ENCODE measurements around the gene DSCAML1.

The DSCAML1 gene

DNA sequence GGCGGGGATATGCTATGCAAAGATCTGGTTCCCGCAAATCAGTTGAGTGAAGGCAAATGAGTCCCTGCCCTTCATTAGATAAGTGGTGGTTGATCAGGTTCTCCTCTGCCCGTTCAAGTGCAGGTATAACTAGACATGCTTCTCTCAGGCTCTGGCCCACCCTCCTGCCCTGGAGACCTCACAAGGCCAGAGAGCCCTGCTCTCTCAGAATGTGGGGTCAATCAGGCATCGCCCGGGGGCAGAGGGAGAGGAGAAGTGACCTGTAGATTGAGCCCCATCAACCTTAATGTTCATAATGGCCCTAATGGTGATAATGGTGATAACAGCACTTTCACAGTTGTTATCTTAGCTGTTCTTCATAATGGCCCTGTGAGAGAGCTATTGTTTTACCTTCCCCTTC, 224.3 kb downstream of the DSCAML1 start:
- H3K18ac ChIP-seq (ENCODE audit: low read length) = no peak overlapping the region
- no peak for DNase-seq (ENCODE audit: low spot score)
- no peak overlapping the region for H3K4ac ChIP-seq (ENCODE audit: low read length)
- H2AFZ ChIP-seq (ENCODE audit: low read length) = no peak overlapping the region
- no peaks in the 10 kb centered on the region for H3K4me1 ChIP-seq (ENCODE audit: control insufficient read depth in 2 of 2, insufficient read depth in 1 of 2, low read depth in 1 of 2, low read length in 2 of 2)
- H3K23ac ChIP-seq (ENCODE audit: low read depth, low read length, poor library complexity) = no peak overlapping the region
- H3K27ac ChIP-seq (replicated peaks; ENCODE audit: low read length) = no peak overlapping the region
- no peak overlapping the region for H2BK12ac ChIP-seq (ENCODE audit: low read length)
- H3K4me2 ChIP-seq (ENCODE audit: insufficient read depth, low read length, poor library complexity, severe bottlenecking) = no peak overlapping the region
- H2BK15ac ChIP-seq (ENCODE audit: low read length) = no peak overlapping the region
- H3K27me3 ChIP-seq (ENCODE audit: control insufficient read depth in 3 of 3, insufficient read depth in 3 of 3, low read depth in 1 of 3, low read length in 3 of 3) = peaks cover 0 to 13% (median 0%) of the 10 kb centered on the region in 3 experiments
- H3K4me3 ChIP-seq (ENCODE audit: low read length in 2 of 2) = no peak overlapping the region
- H4K91ac ChIP-seq (ENCODE audit: low read depth, low read length, poor library complexity) = no peak overlapping the region
- WGBS, 2 donors (ENCODE audit: extremely low coverage in 2 of 2, insufficient read length in 2 of 2, insufficient replicate concordance in 1 of 2) = no CpG with 5 or more reads among the region's 5 CpGs
- H2AK5ac ChIP-seq (ENCODE audit: low read depth, low read length) = no peak overlapping the region
- no peak overlapping the region for H2BK5ac ChIP-seq (ENCODE audit: low read length)
- H3K36me3 ChIP-seq (replicated peaks in 1 of 2; ENCODE audit: control insufficient read depth in 2 of 2, insufficient read depth in 2 of 2, low read length in 2 of 2) = no peaks in the 10 kb centered on the region
- no peaks in the 10 kb centered on the region for H3K9me3 ChIP-seq (replicated peaks in 1 of 2; ENCODE audit: control insufficient read depth in 2 of 2, insufficient read depth in 1 of 2, low read depth in 1 of 2, low read length in 2 of 2)
- no peak overlapping the region for H3K9ac ChIP-seq (ENCODE audit: low read depth, low read length, poor library complexity)
- H3K79me1 ChIP-seq (ENCODE audit: low read depth, low read length) = no peaks in the 10 kb centered on the region
- H4K8ac ChIP-seq (ENCODE audit: low read depth, low read length) = no peak overlapping the region
- no peak overlapping the region for H3K14ac ChIP-seq (ENCODE audit: low read length)
- H2BK120ac ChIP-seq (ENCODE audit: low read depth, low read length) = no peak overlapping the region

DNA sequence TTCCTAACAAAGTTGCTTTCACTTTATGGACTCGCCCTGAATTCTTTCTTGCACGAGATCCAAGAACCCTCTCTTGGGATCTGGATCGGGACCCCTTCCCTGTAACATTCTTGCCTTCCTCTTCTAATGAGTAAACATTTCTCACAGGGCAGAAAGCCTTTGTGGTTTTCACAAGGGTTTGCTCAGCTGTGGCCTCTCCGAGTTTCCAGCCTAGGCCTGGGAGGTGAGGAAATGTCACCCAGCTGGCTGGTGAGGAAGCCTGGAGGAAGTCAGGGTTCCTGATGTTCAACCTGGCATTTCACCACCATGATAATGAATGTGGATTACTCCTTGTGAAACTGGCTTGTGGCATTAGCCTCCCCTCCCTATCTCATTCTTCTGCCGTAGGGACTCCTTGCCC, 224.9 kb downstream of the DSCAML1 start:
- no peaks in the 10 kb centered on the region for H3K4me1 ChIP-seq (ENCODE audit: control insufficient read depth in 2 of 2, insufficient read depth in 1 of 2, low read depth in 1 of 2, low read length in 2 of 2)
- no peak overlapping the region for H2BK120ac ChIP-seq (ENCODE audit: low read depth, low read length)
- H3K27ac ChIP-seq (replicated peaks; ENCODE audit: low read length) = no peak overlapping the region
- peaks cover 0 to 13% (median 0%) of the 10 kb centered on the region in 3 experiments for H3K27me3 ChIP-seq (ENCODE audit: control insufficient read depth in 3 of 3, insufficient read depth in 3 of 3, low read depth in 1 of 3, low read length in 3 of 3)
- H3K9ac ChIP-seq (ENCODE audit: low read depth, low read length, poor library complexity) = no peak overlapping the region
- no peak overlapping the region for H4K91ac ChIP-seq (ENCODE audit: low read depth, low read length, poor library complexity)
- no peak overlapping the region for H3K23ac ChIP-seq (ENCODE audit: low read depth, low read length, poor library complexity)
- no peak overlapping the region for H2AK5ac ChIP-seq (ENCODE audit: low read depth, low read length)
- DNase-seq (ENCODE audit: low spot score) = no peak
- no peak overlapping the region for H3K4me2 ChIP-seq (ENCODE audit: insufficient read depth, low read length, poor library complexity, severe bottlenecking)
- H3K14ac ChIP-seq (ENCODE audit: low read length) = no peak overlapping the region
- no CpG with 5 or more reads among the region's 5 CpGs for WGBS, 2 donors (ENCODE audit: extremely low coverage in 2 of 2, insufficient read length in 2 of 2, insufficient replicate concordance in 1 of 2)
- H3K4ac ChIP-seq (ENCODE audit: low read length) = no peak overlapping the region
- H2BK5ac ChIP-seq (ENCODE audit: low read length) = no peak overlapping the region
- H2BK15ac ChIP-seq (ENCODE audit: low read length) = no peak overlapping the region
- H3K18ac ChIP-seq (ENCODE audit: low read length) = no peak overlapping the region
- no peak overlapping the region for H4K8ac ChIP-seq (ENCODE audit: low read depth, low read length)
- H3K9me3 ChIP-seq (replicated peaks in 1 of 2; ENCODE audit: control insufficient read depth in 2 of 2, insufficient read depth in 1 of 2, low read depth in 1 of 2, low read length in 2 of 2) = no peaks in the 10 kb centered on the region
- H2AFZ ChIP-seq (ENCODE audit: low read length) = no peak overlapping the region
- H2BK12ac ChIP-seq (ENCODE audit: low read length) = no peak overlapping the region
- H3K79me1 ChIP-seq (ENCODE audit: low read depth, low read length) = no peaks in the 10 kb centered on the region
- no peaks in the 10 kb centered on the region for H3K36me3 ChIP-seq (replicated peaks in 1 of 2; ENCODE audit: control insufficient read depth in 2 of 2, insufficient read depth in 2 of 2, low read length in 2 of 2)
- H3K4me3 ChIP-seq (ENCODE audit: low read length in 2 of 2) = no peak overlapping the region

DNA sequence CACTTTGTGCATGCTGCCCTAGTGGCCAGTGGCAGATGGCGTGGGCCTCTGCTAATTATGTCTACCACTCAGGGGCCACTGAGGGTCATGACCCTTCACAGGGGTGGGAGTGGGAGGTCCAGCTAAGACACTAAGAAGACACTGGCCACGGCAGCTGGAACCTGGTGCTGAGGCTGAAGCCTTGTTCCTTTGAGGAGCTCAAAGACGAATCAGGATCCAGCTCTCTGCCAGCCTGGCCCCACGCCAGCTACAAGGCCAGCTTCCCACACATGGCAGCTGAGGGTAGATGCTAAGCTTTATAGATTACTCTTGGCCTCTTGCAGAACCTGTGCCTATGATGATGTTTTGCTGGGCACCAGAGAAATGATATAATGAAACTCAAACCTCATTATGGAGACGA, 226.3 kb downstream of the DSCAML1 start:
- no peak overlapping the region for H3K27ac ChIP-seq (replicated peaks; ENCODE audit: low read length)
- DNase-seq (ENCODE audit: low spot score) = no peak

DNA sequence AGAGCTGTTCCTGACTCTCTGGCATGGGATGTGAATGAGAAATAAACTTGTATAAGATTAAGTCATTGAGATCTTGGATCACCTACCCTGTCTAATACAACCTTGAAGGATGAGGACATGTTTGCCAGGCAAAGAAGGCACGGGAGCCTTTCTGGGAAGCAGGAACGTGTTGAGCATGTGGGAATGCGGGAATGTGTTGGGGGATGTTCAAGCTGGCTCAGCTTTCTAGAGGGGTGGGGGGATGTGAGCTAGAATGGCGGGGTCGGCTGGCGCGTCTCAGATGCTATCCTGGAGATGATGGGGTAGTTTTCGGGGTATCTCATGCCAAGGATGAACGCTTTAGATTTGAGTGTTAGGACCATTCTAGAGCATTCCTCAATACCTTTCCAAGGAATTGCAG, 227.1 kb downstream of the DSCAML1 start:
- Histone ChIP-seq H3K27me3 (ENCODE audit: control insufficient read depth in 3 of 3, insufficient read depth in 3 of 3, low read depth in 1 of 3, low read length in 3 of 3) (peaks cover 0 to 13% (median 0%) of the 10 kb centered on the region in 3 experiments), H3K4me1 (ENCODE audit: control insufficient read depth in 2 of 2, insufficient read depth in 1 of 2, low read depth in 1 of 2, low read length in 2 of 2) (no peaks in the 10 kb centered on the region), H3K4me2 (ENCODE audit: insufficient read depth, low read length, poor library complexity, severe bottlenecking) (no peak overlapping the region), H3K4me3 (ENCODE audit: low read length in 2 of 2) (no peak overlapping the region), H3K79me1 (ENCODE audit: low read depth, low read length) (no peaks in the 10 kb centered on the region), H4K8ac (ENCODE audit: low read depth, low read length) (no peak overlapping the region), H3K4ac (ENCODE audit: low read length) (no peak overlapping the region), H2BK15ac (ENCODE audit: low read length) (no peak overlapping the region), H3K36me3 (replicated peaks in 1 of 2; ENCODE audit: control insufficient read depth in 2 of 2, insufficient read depth in 2 of 2, low read length in 2 of 2) (no peaks in the 10 kb centered on the region), H3K23ac (ENCODE audit: low read depth, low read length, poor library complexity) (no peak overlapping the region), H3K18ac (ENCODE audit: low read length) (no peak overlapping the region), H2AFZ (ENCODE audit: low read length) (no peak overlapping the region), H3K9ac (ENCODE audit: low read depth, low read length, poor library complexity) (no peak overlapping the region), H2BK120ac (ENCODE audit: low read depth, low read length) (no peak overlapping the region), H2BK12ac (ENCODE audit: low read length) (no peak overlapping the region), H2BK5ac (ENCODE audit: low read length) (no peak overlapping the region), H4K91ac (ENCODE audit: low read depth, low read length, poor library complexity) (no peak overlapping the region), H3K9me3 (replicated peaks in 1 of 2; ENCODE audit: control insufficient read depth in 2 of 2, insufficient read depth in 1 of 2, low read depth in 1 of 2, low read length in 2 of 2) (no peaks in the 10 kb centered on the region), H3K14ac (ENCODE audit: low read length) (no peak overlapping the region), H3K27ac (replicated peaks; ENCODE audit: low read length) (no peak overlapping the region), H2AK5ac (ENCODE audit: low read depth, low read length) (no peak overlapping the region)
- DNase-seq (ENCODE audit: low spot score) = no peak
- no CpG with 5 or more reads among the region's 9 CpGs for WGBS, 2 donors (ENCODE audit: extremely low coverage in 2 of 2, insufficient read length in 2 of 2, insufficient replicate concordance in 1 of 2)

More for the DNA sequence above, 226.3 kb downstream of the DSCAML1 start:
- Histone ChIP-seq H3K36me3 (replicated peaks in 1 of 2; ENCODE audit: control insufficient read depth in 2 of 2, insufficient read depth in 2 of 2, low read length in 2 of 2) (no peaks in the 10 kb centered on the region), H3K4me1 (ENCODE audit: control insufficient read depth in 2 of 2, insufficient read depth in 1 of 2, low read depth in 1 of 2, low read length in 2 of 2) (no peaks in the 10 kb centered on the region), H2BK12ac (ENCODE audit: low read length) (no peak overlapping the region), H3K9me3 (replicated peaks in 1 of 2; ENCODE audit: control insufficient read depth in 2 of 2, insufficient read depth in 1 of 2, low read depth in 1 of 2, low read length in 2 of 2) (no peaks in the 10 kb centered on the region), H2AK5ac (ENCODE audit: low read depth, low read length) (no peak overlapping the region), H4K91ac (ENCODE audit: low read depth, low read length, poor library complexity) (no peak overlapping the region), H2AFZ (ENCODE audit: low read length) (no peak overlapping the region), H2BK120ac (ENCODE audit: low read depth, low read length) (no peak overlapping the region), H3K18ac (ENCODE audit: low read length) (no peak overlapping the region), H3K27me3 (ENCODE audit: control insufficient read depth in 3 of 3, insufficient read depth in 3 of 3, low read depth in 1 of 3, low read length in 3 of 3) (peaks cover 0 to 13% (median 0%) of the 10 kb centered on the region in 3 experiments), H3K14ac (ENCODE audit: low read length) (no peak overlapping the region), H3K4ac (ENCODE audit: low read length) (no peak overlapping the region), H3K9ac (ENCODE audit: low read depth, low read length, poor library complexity) (no peak overlapping the region), H3K4me3 (ENCODE audit: low read length in 2 of 2) (no peak overlapping the region), H2BK5ac (ENCODE audit: low read length) (no peak overlapping the region), H3K79me1 (ENCODE audit: low read depth, low read length) (no peaks in the 10 kb centered on the region), H3K4me2 (ENCODE audit: insufficient read depth, low read length, poor library complexity, severe bottlenecking) (no peak overlapping the region), H4K8ac (ENCODE audit: low read depth, low read length) (no peak overlapping the region), H3K23ac (ENCODE audit: low read depth, low read length, poor library complexity) (no peak overlapping the region), H2BK15ac (ENCODE audit: low read length) (no peak overlapping the region)
- WGBS, 2 donors (ENCODE audit: extremely low coverage in 2 of 2, insufficient read length in 2 of 2, insufficient replicate concordance in 1 of 2) = no CpG with 5 or more reads among the region's 5 CpGs
